GM12891 (cell line): ENCODE data around the gene SPNS1.

Experiments
- POLR2A ChIP-seq: IDR thresholded peaks from 2 replicates; pipeline ENCODE4 v1.6.1; 2011; ENCODE audit warnings: low read depth, low read length, control low read depth
- POLR2AphosphoS5 ChIP-seq: IDR thresholded peaks from 2 replicates; pipeline ENCODE4 v1.6.1; 2011; ENCODE audit warnings: low read depth, low read length, control low read depth
- TAF1 ChIP-seq: IDR thresholded peaks from 2 replicates; pipeline ENCODE4 v1.6.1; 2011; ENCODE audit warnings: low read depth, low read length, control low read depth

DNA sequence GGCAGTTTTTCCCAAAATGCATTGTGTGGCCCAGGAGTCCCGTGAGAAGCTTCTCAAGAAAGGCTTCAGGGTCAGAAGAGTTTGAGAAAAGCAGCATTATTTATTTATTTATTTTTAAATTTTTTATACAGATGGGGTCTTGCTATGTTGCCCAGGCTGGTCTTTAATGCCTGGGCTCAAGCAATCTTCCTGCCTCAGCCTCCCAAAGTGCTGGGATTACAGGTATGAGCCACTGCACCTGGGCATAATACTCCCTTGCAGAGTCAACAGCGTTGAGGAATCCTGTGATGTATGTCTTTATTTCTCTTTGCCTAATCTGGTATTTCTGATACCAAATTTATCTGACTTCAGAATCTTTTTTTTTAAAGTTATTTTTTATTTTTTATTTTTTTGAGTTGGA, 25.4 kb downstream of the SPNS1 start:
- TF ChIP-seq POLR2AphosphoS5 (no peak), POLR2A (no peak), TAF1 (no peak)
